NCI-H128 (cell line): ENCODE measurements around the gene LMO7.
"Not testable (repeated sequence)": the region's sequence is repeated elsewhere in the genome, so short reads cannot be mapped to it uniquely, and the experiment has no call there.

ENCODE experiments used
- DNase-seq: peaks from one replicate; lab custom pipeline; 2025; ENCODE audit not compliant: unreplicated experiment; lab: John Stamatoyannopoulos, UW

The LMO7 gene

DNA sequence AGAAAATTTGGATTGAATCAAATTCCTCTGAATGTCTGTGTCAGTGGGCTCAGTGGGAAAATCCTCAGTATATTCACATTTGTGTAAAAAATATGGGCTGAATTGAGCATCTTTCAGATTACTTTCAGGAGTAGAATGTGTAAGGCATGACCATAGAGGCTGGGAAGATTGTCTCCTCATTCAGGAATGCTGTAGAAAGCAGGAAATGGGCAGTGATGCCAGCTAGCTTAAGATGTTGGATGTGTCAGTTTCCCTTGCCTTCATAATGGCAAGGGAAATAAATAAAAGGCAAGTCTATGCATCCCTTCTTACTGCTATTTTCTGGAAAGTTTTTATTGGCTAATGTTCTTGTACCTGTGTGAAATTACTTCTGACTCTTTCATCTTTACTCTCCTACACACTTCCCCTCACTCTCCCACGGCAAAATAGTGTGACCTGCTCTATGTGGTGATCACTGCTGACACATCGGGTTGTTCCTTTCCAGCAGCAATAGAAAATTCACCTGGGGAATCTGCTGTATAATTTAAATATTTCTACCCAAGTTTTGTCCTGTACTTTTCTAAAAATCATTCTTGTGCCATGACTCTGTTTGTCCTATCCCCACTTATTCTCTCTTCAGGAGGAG, 103.2 kb downstream of the LMO7 start:
- no peak for DNase-seq

GRCh38 chr13:75740031-75740430, 103.9 kb downstream of the LMO7 start:
- DNase-seq, result no peak

DNA sequence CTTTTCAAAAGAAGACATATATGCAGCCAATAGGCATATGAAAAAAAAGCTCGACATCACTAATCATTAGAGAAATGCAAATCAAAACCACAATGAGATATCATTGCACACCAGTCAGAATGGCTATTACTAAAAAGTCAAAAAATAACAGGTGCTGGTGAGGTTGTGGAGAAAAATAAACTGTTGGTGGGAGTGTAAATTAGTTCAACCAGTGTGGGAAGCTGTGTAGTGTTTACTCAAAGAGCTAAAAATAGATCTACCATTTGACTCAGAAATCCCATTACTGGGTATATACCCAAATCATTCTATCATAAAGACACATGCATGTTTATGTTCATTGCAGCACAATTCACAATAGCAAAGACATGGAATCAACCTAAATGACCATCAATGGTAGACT, 106.9 kb downstream of the LMO7 start:
- not testable (repeated sequence) for DNase-seq

DNA sequence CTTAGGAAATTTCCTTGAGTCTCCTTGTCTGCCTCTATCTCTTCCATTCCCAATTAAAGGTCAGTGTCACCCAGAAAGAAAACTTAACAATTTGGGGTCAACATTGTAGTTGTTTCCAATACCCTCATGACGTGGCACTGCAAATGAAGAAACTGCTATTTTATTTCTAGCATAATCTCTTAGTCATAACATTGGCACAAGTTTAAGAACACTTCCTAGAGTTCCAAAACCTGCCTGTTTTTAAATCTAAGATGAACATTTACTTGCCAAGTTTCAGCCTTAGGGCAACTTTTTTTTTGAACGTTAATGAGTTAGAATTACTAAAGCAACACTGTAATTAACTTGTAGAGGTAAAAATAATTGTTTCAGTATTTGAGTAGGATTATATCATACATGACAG, 108.0 kb downstream of the LMO7 start:
- no peak for DNase-seq

- DNase-seq, result no peak
Measured at GRCh38 chr13:75745387-75745786, 109.3 kb downstream of the LMO7 start.

DNA sequence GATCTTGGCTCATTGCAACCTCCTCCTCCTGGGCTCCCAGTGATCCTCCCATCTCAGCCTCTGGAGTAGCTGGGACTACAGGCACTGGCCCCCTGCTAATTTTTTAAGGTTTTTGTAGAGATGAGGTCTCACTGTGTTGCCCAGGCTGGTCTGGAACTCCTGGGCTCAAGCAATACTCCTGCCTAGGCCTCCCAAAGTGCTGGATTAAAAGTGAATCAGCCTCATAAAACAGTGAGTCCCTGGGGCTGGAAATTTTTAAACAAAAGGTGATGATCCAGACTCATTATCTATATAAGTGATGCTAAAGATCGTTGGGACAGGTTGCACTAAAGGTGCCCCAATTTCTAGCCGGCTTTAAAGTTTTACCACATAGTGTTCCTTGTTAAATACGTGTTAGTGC, 112.7 kb downstream of the LMO7 start:
- no peak for DNase-seq

DNA sequence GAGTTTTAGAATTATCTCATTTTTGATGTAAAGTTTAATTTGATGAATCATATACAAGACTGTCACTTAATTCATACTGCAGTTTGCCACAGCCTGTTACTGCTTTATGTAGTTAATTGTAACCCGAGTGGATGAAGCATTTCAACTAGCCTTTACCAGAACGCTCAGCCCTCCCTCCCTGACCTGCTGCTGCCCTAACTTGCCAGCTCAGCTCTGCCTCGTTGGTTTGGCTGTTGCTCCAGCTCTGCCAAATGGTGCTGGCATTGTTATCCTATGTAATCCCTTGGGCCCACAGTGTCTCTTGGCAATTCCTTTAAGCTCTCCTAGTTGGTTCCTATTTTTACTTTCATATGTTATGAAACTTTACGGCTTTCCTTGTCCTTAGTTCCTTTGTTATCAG, 113.3 kb downstream of the LMO7 start:
- no peak for DNase-seq

DNA sequence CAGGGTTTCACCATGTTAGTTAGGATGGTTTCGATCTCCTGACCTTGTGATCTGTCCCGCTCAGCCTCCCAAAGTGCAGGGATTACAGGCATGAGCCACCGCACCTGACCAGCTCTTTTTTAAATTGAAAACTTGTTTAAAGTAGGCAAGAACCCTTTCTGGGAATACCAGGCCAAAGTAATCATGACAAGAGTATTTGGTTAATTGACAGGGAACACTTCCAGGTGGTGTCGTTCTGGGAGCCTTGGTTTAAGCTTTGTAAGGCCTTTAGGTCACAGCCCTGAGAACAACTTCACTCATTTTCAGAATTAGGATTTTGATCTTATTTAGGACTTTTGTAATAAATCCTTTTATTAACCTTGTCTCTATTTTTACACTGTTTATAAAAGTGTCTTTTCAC, 115.2 kb downstream of the LMO7 start:
- no peak for DNase-seq

- DNase-seq, result no peak
Measured at GRCh38 chr13:75752826-75753225, 116.7 kb downstream of the LMO7 start.

GRCh38 chr13:75754936-75755335, 118.8 kb downstream of the LMO7 start:
- DNase-seq, result no peak

DNA sequence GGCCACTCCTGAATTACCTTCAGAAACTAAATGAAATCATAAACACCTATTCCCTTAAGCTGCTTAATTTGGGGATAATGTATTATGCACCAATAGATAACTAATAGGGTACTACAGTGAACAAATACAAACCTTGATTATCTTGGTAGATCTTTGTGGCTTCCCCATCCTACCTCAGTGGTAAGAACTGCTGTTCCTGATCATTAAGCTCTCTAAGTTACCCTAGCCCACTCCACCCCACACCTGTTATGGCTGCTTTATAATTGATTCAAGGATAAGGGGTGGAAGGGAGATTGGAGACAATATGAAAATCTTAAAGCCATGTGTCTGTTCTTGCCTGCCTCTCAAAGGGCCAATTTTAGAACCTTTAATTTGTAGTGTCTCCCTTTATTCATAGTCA, 121.2 kb downstream of the LMO7 start:
- no peak for DNase-seq

DNA sequence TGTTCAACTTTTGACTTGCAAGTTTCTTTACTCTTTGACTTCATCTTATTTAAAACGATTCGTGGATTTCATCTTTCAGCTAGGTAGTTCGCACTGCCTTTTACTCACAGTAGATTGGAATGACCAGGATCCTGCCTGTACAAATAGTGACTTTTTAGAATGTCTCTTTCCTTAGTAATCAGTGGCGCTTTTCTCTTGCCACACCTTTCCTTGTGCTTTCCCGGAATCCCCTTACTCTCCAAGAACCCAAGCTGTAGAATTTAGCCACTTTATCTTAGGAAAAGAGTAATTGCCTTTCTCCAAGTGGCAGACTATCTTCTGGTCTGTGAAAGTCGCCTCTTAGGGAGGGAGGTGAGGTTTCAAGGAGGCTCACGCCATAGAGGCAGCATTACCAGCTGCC, 123.4 kb downstream of the LMO7 start:
- DNase-seq, result no peak

DNA sequence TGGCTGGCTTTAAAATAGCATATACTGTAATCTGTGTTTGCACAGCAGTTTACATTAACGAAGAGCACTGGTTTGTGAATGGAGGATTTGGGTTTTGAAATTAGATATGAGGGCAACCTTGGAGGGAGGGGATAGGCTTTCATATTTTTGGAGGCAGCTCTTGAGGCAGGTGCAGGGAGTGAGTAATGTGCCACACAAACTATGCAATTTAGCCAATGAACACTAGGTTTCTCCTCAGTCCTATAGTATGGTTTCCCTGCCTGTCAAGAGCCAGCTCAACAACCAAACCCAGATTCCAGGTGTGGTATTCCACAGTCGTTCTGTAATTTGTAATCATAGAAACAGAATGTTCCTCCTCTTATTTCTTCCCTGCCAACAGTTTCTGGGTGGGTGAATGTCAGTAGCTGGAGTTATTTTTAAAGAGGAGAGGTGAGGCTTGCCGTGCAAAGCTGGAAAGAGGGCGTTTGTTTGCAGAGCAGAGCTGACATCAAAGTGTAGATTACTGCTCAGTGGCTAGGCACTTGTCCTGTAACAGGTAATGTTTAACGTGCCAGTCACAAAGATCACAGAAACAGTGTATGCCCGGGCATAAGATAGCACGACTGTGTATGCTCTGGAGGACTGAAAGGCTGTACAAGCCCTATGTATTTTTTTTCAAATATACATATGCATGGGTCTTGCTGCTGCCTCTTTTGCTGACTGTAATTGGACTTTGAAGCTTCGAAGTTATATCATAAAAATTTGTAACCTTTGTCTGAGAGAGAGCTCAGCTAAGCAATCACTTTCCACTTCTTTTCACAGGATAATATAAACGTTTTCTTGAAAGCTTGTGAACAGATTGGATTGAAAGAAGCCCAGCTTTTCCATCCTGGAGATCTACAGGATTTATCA, 124.2 kb downstream of the LMO7 start:
- DNase-seq, result no peak

- no peak for DNase-seq
Measured at GRCh38 chr13:75761369-75761768, 125.2 kb downstream of the LMO7 start.

- DNase-seq, result no peak
Measured at GRCh38 chr13:75762076-75762937, 126.2 kb downstream of the LMO7 start.

DNA sequence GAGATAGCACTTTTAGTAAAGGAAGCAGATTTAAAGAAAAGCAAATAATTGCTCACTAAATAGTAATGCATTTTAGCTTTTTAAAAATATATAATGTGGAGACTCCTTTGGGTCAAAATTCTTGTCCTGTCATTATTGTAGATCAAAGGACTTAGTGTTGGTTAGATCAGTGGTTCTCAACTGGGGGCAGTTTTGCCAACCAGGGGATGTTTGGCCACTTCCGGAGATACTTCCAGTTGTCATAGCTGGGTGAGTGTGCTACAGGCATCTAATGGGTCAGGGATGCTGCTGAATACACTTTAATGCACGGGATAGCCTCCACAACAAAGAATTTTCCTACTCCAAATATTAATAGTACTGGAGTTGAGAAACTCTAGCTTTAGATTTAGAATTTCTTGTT, 126.8 kb downstream of the LMO7 start:
- no peak for DNase-seq

GRCh38 chr13:75763512-75763911, 127.4 kb downstream of the LMO7 start:
- no peak for DNase-seq

DNA sequence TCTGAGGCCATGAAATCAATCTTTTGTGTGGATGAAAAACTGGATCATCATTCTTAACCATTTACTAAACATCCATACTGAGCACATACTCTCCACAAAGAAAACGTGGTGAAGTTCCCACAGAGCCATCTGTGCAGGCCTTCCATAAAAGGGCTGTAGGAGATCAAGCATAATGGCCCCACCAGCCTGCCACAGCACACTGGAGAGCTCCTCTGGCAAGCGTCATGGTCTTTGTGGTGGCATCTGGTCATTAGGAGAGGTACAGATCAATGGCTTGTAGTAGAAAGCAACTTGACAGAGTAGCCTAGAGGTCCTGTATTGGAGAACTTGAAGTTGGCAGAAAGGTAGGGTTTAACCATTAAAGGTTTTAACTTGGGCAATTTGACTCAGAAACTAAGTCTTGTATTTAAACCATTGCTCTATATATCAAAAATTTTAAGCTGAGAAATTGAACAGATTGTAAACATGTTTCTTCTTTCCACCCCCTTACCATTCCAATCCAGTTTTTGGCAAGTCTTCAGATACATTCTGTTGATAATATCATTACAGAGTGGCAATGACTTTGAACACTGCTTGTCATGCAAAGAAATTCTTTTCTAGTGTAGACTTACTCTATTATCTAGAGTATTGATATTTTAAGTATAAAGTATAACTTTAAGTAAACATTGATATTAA, 128.3 kb downstream of the LMO7 start:
- no peak for DNase-seq

- DNase-seq, result no peak
Measured at GRCh38 chr13:75764926-75765310, 128.8 kb downstream of the LMO7 start.

- no peak for DNase-seq
Measured at GRCh38 chr13:75766636-75767035, 130.5 kb downstream of the LMO7 start.
